IMR-90 (cell line): ENCODE data around the gene CDRT15. TPM values are rescaled to one million over a fixed set of nuclear protein-coding genes. Genes with fewer than 3 reads are reported as not detected.

ENCODE experiments used
- ATAC-seq: fragments of 200-7000 bp; cut with Tn5 transposase; 2 replicates; pipeline ENCODE4 v1.9.1; 2020; ENCODE audit warnings: low read depth, mild to moderate bottlenecking, moderate library complexity
- BruUV-seq: library from RNA; stranded (reverse); fragments of 400-500 nt; replicated peaks from 2 replicates; lab custom pipeline; 2021; lab: Mats Ljungman, UMichigan
- CTCF ChIA-PET: fragments of 300-600 bp; formaldehyde crosslinking; extraction: SDS; loops from one replicate; lab custom pipeline; 2021; ENCODE audit warnings: antibody characterized with exemption; lab: Yijun Ruan, JAX
- POLR2A ChIA-PET: fragments of 300-600 bp; sonication (Branson Sonifier 250); formaldehyde crosslinking; loops from one replicate; lab custom pipeline; 2022; ENCODE audit warnings: antibody characterized with exemption; ENCODE audit not compliant: unreplicated experiment; lab: Charles Lee
- DNase-seq: peaks from one replicate; pipeline ENCODE4 v3.0.0; 2013
- H2AFZ ChIP-seq: replicated peaks from 2 replicates; pipeline ENCODE3; 2013; ENCODE audit warnings: low read length, mild to moderate bottlenecking; ENCODE audit not compliant: poor library complexity
- H2AK5ac ChIP-seq: 2 replicates; pipeline ENCODE4 v1.6.1; 2013; ENCODE audit warnings: low read depth, low read length, inconsistent platforms
- H2AK9ac ChIP-seq: replicated peaks from 2 replicates; pipeline ENCODE3; 2013; ENCODE audit warnings: mild to moderate bottlenecking, low read depth, low read length, moderate library complexity; ENCODE audit not compliant: poor library complexity
- H2BK120ac ChIP-seq: 2 replicates; pipeline ENCODE4 v1.6.1; 2013; ENCODE audit warnings: low read depth, low read length, inconsistent platforms
- H2BK15ac ChIP-seq: 3 replicates; pipeline ENCODE4 v1.6.1; 2013; ENCODE audit warnings: low read depth, low read length, inconsistent platforms
- H2BK20ac ChIP-seq: 2 replicates; pipeline ENCODE4 v1.6.1; 2013; ENCODE audit warnings: low read depth, mild to moderate bottlenecking, inconsistent platforms, low read length, moderate library complexity
- H2BK5ac ChIP-seq: 2 replicates; pipeline ENCODE4 v1.6.1; 2013; ENCODE audit warnings: mild to moderate bottlenecking, low read depth, low read length, inconsistent platforms; ENCODE audit not compliant: poor library complexity, severe bottlenecking
- H3K14ac ChIP-seq: replicated peaks from 2 replicates; pipeline ENCODE4 v1.6.1; 2013; ENCODE audit warnings: low read depth, low read length, inconsistent platforms
- H3K18ac ChIP-seq: 2 replicates; pipeline ENCODE4 v1.6.1; 2013; ENCODE audit warnings: low read depth, low read length, control low read depth
- H3K23ac ChIP-seq: 2 replicates; pipeline ENCODE4 v1.6.1; 2013; ENCODE audit warnings: low read depth, low read length, inconsistent platforms
- H3K27ac ChIP-seq: 2 replicates; pipeline ENCODE4 v1.5.1; 2013; ENCODE audit warnings: mild to moderate bottlenecking, control low read depth, low read length; ENCODE audit not compliant: insufficient read depth
- H3K27me3 ChIP-seq: 2 replicates; pipeline ENCODE4 v1.6.1; 2013; ENCODE audit warnings: low read length; ENCODE audit not compliant: control insufficient read depth, insufficient read depth
- H3K36me3 ChIP-seq: 2 replicates; pipeline ENCODE4 v1.6.1; 2013; ENCODE audit warnings: low read length, mixed read lengths; ENCODE audit not compliant: control insufficient read depth, insufficient read depth
- H3K4ac ChIP-seq: 2 replicates; pipeline ENCODE4 v1.6.1; 2013; ENCODE audit warnings: low read depth, low read length, inconsistent platforms
- H3K4me1 ChIP-seq: 2 replicates; pipeline ENCODE4 v1.6.1; 2013; ENCODE audit warnings: low read length, mixed read lengths; ENCODE audit not compliant: control insufficient read depth, insufficient read depth
- H3K4me2 ChIP-seq: 2 replicates; pipeline ENCODE4 v1.6.1; 2013; ENCODE audit warnings: low read depth, mild to moderate bottlenecking, control low read depth, low read length, moderate library complexity
- H3K4me3 ChIP-seq: 2 replicates; pipeline ENCODE4 v1.5.1; 2013; ENCODE audit warnings: low read depth, mild to moderate bottlenecking, control low read depth, low read length, moderate library complexity; ENCODE audit not compliant: insufficient read depth
- H3K56ac ChIP-seq: 2 replicates; pipeline ENCODE4 v1.6.1; 2013; ENCODE audit warnings: low read length, inconsistent platforms; ENCODE audit not compliant: insufficient read depth; ENCODE audit errors: extremely low read depth
- H3K79me1 ChIP-seq, 2 experiments: 2 replicates each; pipeline ENCODE4 v1.6.1; 2013; ENCODE audit warnings: low read length in 2 of 2, inconsistent platforms in 1 of 2, low read depth in 1 of 2
- H3K9ac ChIP-seq: 2 replicates; pipeline ENCODE4 v1.6.1; 2013; ENCODE audit warnings: low read depth, low read length, control low read depth
- H3K9me1 ChIP-seq: 2 replicates; pipeline ENCODE4 v1.6.1; 2013; ENCODE audit warnings: low read length, inconsistent platforms; ENCODE audit not compliant: insufficient read depth
- H3K9me3 ChIP-seq: 2 replicates; pipeline ENCODE4 v1.6.1; 2013; ENCODE audit warnings: low read length; ENCODE audit not compliant: control insufficient read depth, insufficient read depth
- H4K20me1 ChIP-seq: 2 replicates; pipeline ENCODE4 v1.6.1; 2013; ENCODE audit warnings: low read length, inconsistent platforms; ENCODE audit not compliant: insufficient read depth
- H4K5ac ChIP-seq: 2 replicates; pipeline ENCODE4 v1.6.1; 2013; ENCODE audit warnings: mild to moderate bottlenecking, low read depth, low read length, control low read depth
- H4K8ac ChIP-seq, 2 experiments: 2 replicates each; pipeline ENCODE4 v1.6.1; 2013; ENCODE audit warnings: low read depth in 2 of 2, low read length in 2 of 2, control low read depth in 1 of 2, inconsistent platforms in 1 of 2
- H4K91ac ChIP-seq: 2 replicates; pipeline ENCODE4 v1.6.1; 2013; ENCODE audit warnings: low read depth, low read length, inconsistent platforms; ENCODE audit not compliant: insufficient read depth
- MAZ ChIP-seq: IDR thresholded peaks from 2 replicates; pipeline ENCODE4 v1.6.1; 2012; ENCODE audit warnings: low read depth, mild to moderate bottlenecking, low read length, improper control_type of control experiment, moderate library complexity, borderline replicate concordance
- MXI1 ChIP-seq: IDR thresholded peaks from 2 replicates; pipeline ENCODE4 v1.6.1; 2012; ENCODE audit warnings: low read depth, mild to moderate bottlenecking, low read length, moderate library complexity, borderline replicate concordance
- WGBS, 2 experiments: methylation state at CpG; one replicate each; pipeline versions ENCODE4 v1.1.5 to v1.1.7; 2013; ENCODE audit warnings: missing lambda C conversion rate in 2 of 2; ENCODE audit not compliant: insufficient read length in 1 of 2; ENCODE audit errors: extremely low coverage in 2 of 2; 5-methylcytosine and 5-hydroxymethylcytosine counted together
- dilution Hi-C: fragments of 300-500 bp; cut with HindIII; formaldehyde crosslinking; loops from one replicate; pipeline ENCODE4 v1.14.3; 2018; ENCODE audit warnings: low sequenced_read_pairs; ENCODE audit not compliant: unreplicated experiment
- in situ Hi-C: fragments of 300-500 bp; cut with MboI; formaldehyde crosslinking; loops from 3 replicates; pipeline ENCODE4 v1.14.3; 2019; ENCODE audit warnings: low sequenced_read_pairs, inconsistent platforms, mixed read lengths
- intact Hi-C: fragments of 100-400 bp; cut with micrococcal nuclease; formaldehyde crosslinking; loops from 2 replicates; pipeline ENCODE4 v1.10.0; 2022
- polyA plus RNA-seq, 3 experiments: library from polyadenylated mRNA; depleted of rRNA; stranded (reverse); fragments of >200 nt; gene quantifications; 2 replicates each; pipeline ENCODE4 v1.2.3, GENCODE V29; 2012; ENCODE audit warnings: low replicate concordance in 1 of 3
- total RNA-seq: library from RNA; depleted of rRNA; stranded (reverse); fragments of >200 nt; gene quantifications from 2 replicates; pipeline ENCODE4 v1.2.3, GENCODE V29; 2012

The CDRT15 gene
- total and polyA plus RNA-seq, 2 of the 4 experiments (the other 2 are of a cell fraction), result not detected

- DNase-seq (peak; percentile 16), ATAC-seq (peak; percentile 78)
- Histone ChIP-seq H3K27me3 (peaks cover 3% of the 10 kb centered on the region; the same call in 1 of the 2 replicates), H4K91ac (no peak overlapping the region), H4K8ac (no peak overlapping the region), H3K4me3 (no peak overlapping the region), H2BK20ac (no peak overlapping the region), H3K4me1 (peaks cover 5% of the 10 kb centered on the region; the same call in 1 of the 2 replicates), H2BK120ac (no peak overlapping the region), H2AK5ac (no peak overlapping the region), H3K9me3 (no peaks in the 10 kb centered on the region), H3K4me2 (no peak overlapping the region; the same call in 1 of the 2 replicates), H3K14ac (no peak overlapping the region), H3K18ac (no peak overlapping the region), H3K36me3 (no peaks in the 10 kb centered on the region), H3K9ac (no peak overlapping the region), H3K27ac (no peak overlapping the region), H3K79me1 (no peaks in the 10 kb centered on the region), H2BK15ac (no peak overlapping the region), H2BK5ac (no peak overlapping the region), H4K5ac (no peak overlapping the region), H4K20me1 (no peaks in the 10 kb centered on the region), H3K23ac (no peak overlapping the region), H3K4ac (no peak overlapping the region), H3K56ac (no peak overlapping the region), H3K9me1 (no peaks in the 10 kb centered on the region), H2AFZ (no peak overlapping the region), H2AK9ac (no peak overlapping the region)
- no TSS peak for BruUV-seq
- WGBS, 2 experiments, result 37% methylated on average over 2 of the region's 4 CpGs; no CpG with 5 or more reads in 1 of the 2 experiments
- ChIA-PET CTCF (no interaction called here), POLR2A (interaction anchor here (0.7 kb wide), 1 partner anchor 634 kb away, joined by 3 read pairs; no protein-coding TSS in a partner anchor)
- intact Hi-C loops (no loop called here), in situ Hi-C loops (no loop called here), dilution Hi-C loops (no loop called here)
- TF ChIP-seq MXI1, result no peak
- no peak for TF ChIP-seq MAZ
Measured at GRCh38 chr17:14228903-14229302, 7.8 kb downstream of the CDRT15 start.
